Body of pancreas (tissue), 4 donors: ENCODE measurements around the gene POLD1.

Source experiments
- POLR2A ChIP-seq, 3 donors: fragments of 450-650 bp; IDR thresholded peaks; one replicate each; pipeline ENCODE4 v1.6.1; 2016; ENCODE audit warnings: antibody characterized with exemption in 3 of 3, mild to moderate bottlenecking in 2 of 3
- TF ChIP-seq, protein P1 (sequence below), 7 experiments: fragments of 450-650 bp in 4 of 7; fragments of 200-600 bp in 3 of 7; sonication (generic) in 3 of 7; IDR thresholded peaks; one replicate each; pipeline ENCODE4 v1.5.1; 2016 to 2019; ENCODE audit warnings: antibody characterized with exemption in 7 of 7

DNA sequence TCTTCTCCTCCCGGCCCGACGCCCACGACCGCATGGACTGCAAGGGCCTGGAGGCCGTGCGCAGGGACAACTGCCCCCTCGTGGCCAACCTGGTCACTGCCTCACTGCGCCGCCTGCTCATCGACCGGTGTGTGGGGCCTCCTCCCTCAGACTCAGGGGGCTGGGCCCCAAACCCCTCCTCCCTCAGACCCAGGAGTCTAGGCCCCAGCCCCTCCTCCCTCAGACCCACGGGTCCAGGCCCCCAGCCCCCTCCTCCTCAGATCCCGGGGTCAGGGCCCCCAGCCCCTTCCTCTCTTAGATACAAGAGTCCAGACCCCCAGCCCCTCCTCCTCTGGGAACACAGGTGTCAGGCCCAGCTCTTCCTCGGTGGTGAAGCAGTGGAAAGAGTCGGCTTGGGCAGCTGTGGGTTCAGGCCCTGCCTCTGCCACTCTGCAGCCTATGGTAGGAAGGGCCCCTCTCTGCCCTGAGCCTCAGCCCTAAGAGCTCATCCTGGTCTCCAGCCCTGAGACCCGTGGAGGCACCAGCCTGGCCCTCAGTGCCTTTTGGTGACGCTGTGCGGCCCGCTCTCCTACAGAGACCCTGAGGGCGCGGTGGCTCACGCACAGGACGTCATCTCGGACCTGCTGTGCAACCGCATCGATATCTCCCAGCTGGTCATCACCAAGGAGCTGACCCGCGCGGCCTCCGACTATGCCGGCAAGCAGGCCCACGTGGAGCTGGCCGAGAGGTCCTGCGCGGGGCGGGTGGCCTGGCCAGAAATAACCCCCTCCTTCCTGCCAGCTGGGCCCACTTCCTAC lies 30.9 kb downstream of the POLD1 start:
- TF ChIP-seq, protein P1, sequence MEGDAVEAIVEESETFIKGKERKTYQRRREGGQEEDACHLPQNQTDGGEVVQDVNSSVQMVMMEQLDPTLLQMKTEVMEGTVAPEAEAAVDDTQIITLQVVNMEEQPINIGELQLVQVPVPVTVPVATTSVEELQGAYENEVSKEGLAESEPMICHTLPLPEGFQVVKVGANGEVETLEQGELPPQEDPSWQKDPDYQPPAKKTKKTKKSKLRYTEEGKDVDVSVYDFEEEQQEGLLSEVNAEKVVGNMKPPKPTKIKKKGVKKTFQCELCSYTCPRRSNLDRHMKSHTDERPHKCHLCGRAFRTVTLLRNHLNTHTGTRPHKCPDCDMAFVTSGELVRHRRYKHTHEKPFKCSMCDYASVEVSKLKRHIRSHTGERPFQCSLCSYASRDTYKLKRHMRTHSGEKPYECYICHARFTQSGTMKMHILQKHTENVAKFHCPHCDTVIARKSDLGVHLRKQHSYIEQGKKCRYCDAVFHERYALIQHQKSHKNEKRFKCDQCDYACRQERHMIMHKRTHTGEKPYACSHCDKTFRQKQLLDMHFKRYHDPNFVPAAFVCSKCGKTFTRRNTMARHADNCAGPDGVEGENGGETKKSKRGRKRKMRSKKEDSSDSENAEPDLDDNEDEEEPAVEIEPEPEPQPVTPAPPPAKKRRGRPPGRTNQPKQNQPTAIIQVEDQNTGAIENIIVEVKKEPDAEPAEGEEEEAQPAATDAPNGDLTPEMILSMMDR (IDR thresholded peaks at IDR 0.05) = peak; percentile 71 to 89 (median 79)
- TF ChIP-seq POLR2A (IDR thresholded peaks at IDR 0.05) = no peak
